DOHH2 (cell line): ENCODE results near the gene SUDS3.

Source experiments
- H3F3A ChIP-seq: fragments of 200-600 bp; sonication (generic), shearing (Covaris generic); 2 replicates; pipeline ENCODE4 v1.6.0; 2016; ENCODE audit warnings: antibody characterized with exemption, mild to moderate bottlenecking; ENCODE audit not compliant: control insufficient read depth, insufficient read depth
- H3K27ac ChIP-seq: fragments of 200-600 bp; sonication (generic); 2 replicates; pipeline ENCODE4 v1.5.1; 2014; ENCODE audit warnings: low read depth, mild to moderate bottlenecking, low read length, moderate library complexity
- H3K27me3 ChIP-seq: fragments of 200-600 bp; sonication (generic); 2 replicates; pipeline ENCODE4 v1.6.1; 2014; ENCODE audit warnings: mild to moderate bottlenecking, low read length, mixed read lengths; ENCODE audit not compliant: control insufficient read depth
- H3K36me3 ChIP-seq: fragments of 200-600 bp; sonication (generic); 2 replicates; pipeline ENCODE4 v1.6.1; 2014; ENCODE audit warnings: mild to moderate bottlenecking, low read length, moderate library complexity, mixed read lengths; ENCODE audit not compliant: control insufficient read depth
- H3K4me1 ChIP-seq: fragments of 200-600 bp; sonication (generic); 2 replicates; pipeline ENCODE4 v1.6.1; 2014; ENCODE audit warnings: mild to moderate bottlenecking, low read length, mixed read lengths; ENCODE audit not compliant: control insufficient read depth
- H3K4me2 ChIP-seq: fragments of 200-600 bp; sonication (generic); 2 replicates; pipeline ENCODE4 v1.6.0; 2014; ENCODE audit warnings: mild to moderate bottlenecking, low read length, moderate library complexity
- H3K4me3 ChIP-seq: fragments of 200-600 bp; sonication (generic); 2 replicates; pipeline ENCODE4 v1.5.1; 2014; ENCODE audit warnings: mild to moderate bottlenecking, low read length, mixed read lengths
- H3K79me2 ChIP-seq: fragments of 200-600 bp; sonication (generic); 2 replicates; pipeline ENCODE4 v1.6.1; 2014; ENCODE audit warnings: mild to moderate bottlenecking, low read length, mixed read lengths; ENCODE audit not compliant: control insufficient read depth
- H3K9me2 ChIP-seq: fragments of 200-600 bp; sonication (generic); replicated peaks from 2 replicates; pipeline ENCODE4 v1.6.1; 2014; ENCODE audit warnings: mild to moderate bottlenecking, low read length, mixed read lengths; ENCODE audit not compliant: control insufficient read depth
- H3K9me3 ChIP-seq: fragments of 200-600 bp; sonication (generic); 2 replicates; pipeline ENCODE4 v1.6.1; 2014; ENCODE audit warnings: antibody characterized with exemption, low read length, mixed read lengths; ENCODE audit not compliant: control insufficient read depth, insufficient read depth
- H4K20me1 ChIP-seq: fragments of 200-600 bp; sonication (generic); 2 replicates; pipeline ENCODE4 v1.6.0; 2014; ENCODE audit warnings: low read depth, mild to moderate bottlenecking, antibody characterized with exemption, low read length, moderate library complexity; ENCODE audit not compliant: control insufficient read depth, insufficient read depth
- CTCF ChIP-seq: fragments of 200-600 bp; sonication (generic); IDR thresholded peaks from one replicate; pipeline ENCODE4 v1.5.1; 2014; ENCODE audit warnings: antibody characterized with exemption, mild to moderate bottlenecking, low read depth, low read length; ENCODE audit not compliant: poor library complexity, severe bottlenecking
- EZH2phosphoT487 ChIP-seq: fragments of 200-600 bp; sonication (generic); IDR thresholded peaks from 2 replicates; pipeline ENCODE4 v1.6.1; 2017; ENCODE audit warnings: borderline replicate concordance, mild to moderate bottlenecking, antibody characterized with exemption, low read length, moderate library complexity, mixed read lengths

The SUDS3 gene

GRCh38 chr12:118436002-118436730 lies 59.8 kb downstream of the SUDS3 start:
- Histone ChIP-seq H3K4me1 (no peaks in the 10 kb centered on the region), H3K9me3 (no peaks in the 10 kb centered on the region), H3K36me3 (no peaks in the 10 kb centered on the region), H3K9me2 (no peaks in the 10 kb centered on the region), H3K79me2 (no peaks in the 10 kb centered on the region), H3F3A (no peaks in the 10 kb centered on the region), H4K20me1 (no peaks in the 10 kb centered on the region), H3K27me3 (peaks cover 14% of the 10 kb centered on the region), H3K4me3 (no peak overlapping the region), H3K27ac (no peak overlapping the region), H3K4me2 (no peak overlapping the region)
- TF ChIP-seq CTCF = peak; percentile 61
- TF ChIP-seq EZH2phosphoT487 = no peak

DNA sequence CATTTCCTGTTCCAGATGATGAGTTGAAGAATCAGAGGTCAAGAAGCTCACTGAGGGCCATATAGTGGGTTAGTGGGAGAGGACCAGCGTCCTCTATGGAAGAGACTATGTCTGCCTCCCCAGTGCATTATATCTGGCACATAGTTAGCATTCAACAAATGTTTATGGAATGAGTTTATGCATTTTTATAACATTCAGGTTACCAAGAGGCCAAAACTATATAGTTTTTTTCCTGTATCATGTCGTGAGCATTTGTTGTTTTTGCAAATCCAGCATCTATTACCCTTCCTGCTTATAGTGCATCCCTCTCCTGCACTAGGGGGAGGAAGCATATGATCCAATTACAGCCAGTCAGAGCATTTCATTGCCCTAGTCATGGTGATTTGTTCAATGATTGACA lies 60.6 kb downstream of the SUDS3 start:
- Histone ChIP-seq H3K27ac (no peak overlapping the region), H3K4me2 (no peak overlapping the region), H3K4me1 (no peaks in the 10 kb centered on the region), H3K4me3 (no peak overlapping the region), H3K27me3 (peaks cover 17% of the 10 kb centered on the region), H4K20me1 (no peaks in the 10 kb centered on the region), H3K9me2 (no peaks in the 10 kb centered on the region), H3K79me2 (no peaks in the 10 kb centered on the region), H3F3A (no peaks in the 10 kb centered on the region), H3K36me3 (no peaks in the 10 kb centered on the region), H3K9me3 (no peaks in the 10 kb centered on the region)
- no peak for TF ChIP-seq EZH2phosphoT487
- no peak for TF ChIP-seq CTCF

DNA sequence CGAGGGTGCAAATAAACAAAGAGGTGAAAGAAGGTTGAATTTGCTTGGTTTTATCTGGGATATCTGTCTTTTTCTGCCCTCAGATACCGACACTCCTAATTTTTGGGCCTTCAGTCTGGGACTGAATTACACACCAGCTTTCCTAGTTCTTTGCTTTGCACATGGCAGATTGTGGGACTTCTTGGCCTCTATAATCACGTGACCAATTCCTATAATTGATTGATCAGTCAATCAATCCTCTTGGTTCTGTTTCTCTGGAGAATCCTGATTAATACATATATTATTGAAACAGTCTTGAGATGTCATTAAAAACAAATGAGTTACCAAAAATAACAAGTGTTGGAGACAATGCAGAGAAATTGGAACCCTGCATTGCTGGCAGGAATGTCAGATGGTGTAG lies 62.7 kb downstream of the SUDS3 start:
- no peaks in the 10 kb centered on the region; the same call in 1 of the 2 replicates for H3K9me3 ChIP-seq
- H3K4me3 ChIP-seq = no peak overlapping the region
- no peaks in the 10 kb centered on the region for H3K4me1 ChIP-seq
- TF ChIP-seq CTCF (no peak), EZH2phosphoT487 (no peak)
- no peak overlapping the region for H3K27ac ChIP-seq
- no peak overlapping the region for H3K4me2 ChIP-seq
- H3K36me3 ChIP-seq = no peaks in the 10 kb centered on the region
- H3F3A ChIP-seq = no peaks in the 10 kb centered on the region
- H4K20me1 ChIP-seq = no peaks in the 10 kb centered on the region
- peaks cover 20% of the 10 kb centered on the region for H3K27me3 ChIP-seq
- H3K79me2 ChIP-seq = no peaks in the 10 kb centered on the region
- no peaks in the 10 kb centered on the region for H3K9me2 ChIP-seq
